Calu3 (cell line): Measurements from ENCODE around the gene OR2T29. TPM values are rescaled to one million over a fixed set of nuclear protein-coding genes. Genes with fewer than 3 reads are reported as not detected.
"Not testable (repeated sequence)": the region's sequence is repeated elsewhere in the genome, so short reads cannot be mapped to it uniquely, and the experiment has no call there.

Experiments
- BruUV-seq: library from RNA; stranded (reverse); fragments of 400-500 nt; replicated peaks from 2 replicates; lab custom pipeline; 2021; lab: Mats Ljungman, UMichigan
- CTCF ChIA-PET: fragments of 300-600 bp; sonication (Branson Sonifier 250); formaldehyde crosslinking; loops from one replicate; lab custom pipeline; 2022; ENCODE audit warnings: antibody characterized with exemption; lab: Charles Lee
- DNase-seq: peaks from one replicate; pipeline ENCODE4 v3.0.0; 2022
- H3K27ac Mint-ChIP-seq: one replicate; pipeline ENCODE4 v1.8.0; 2022; ENCODE audit warnings: mixed read lengths; ENCODE audit not compliant: unreplicated experiment
- H3K27me3 Mint-ChIP-seq: one replicate; pipeline ENCODE4 v1.8.0; 2022; ENCODE audit warnings: mixed read lengths; ENCODE audit not compliant: unreplicated experiment
- H3K36me3 Mint-ChIP-seq: one replicate; pipeline ENCODE4 v1.8.0; 2022; ENCODE audit warnings: mild to moderate bottlenecking, moderate library complexity, mixed read lengths; ENCODE audit not compliant: insufficient read depth, unreplicated experiment
- H3K4me1 Mint-ChIP-seq: one replicate; pipeline ENCODE4 v1.8.0; 2022; ENCODE audit warnings: mild to moderate bottlenecking, low read depth, mixed read lengths; ENCODE audit not compliant: unreplicated experiment
- H3K4me3 Mint-ChIP-seq: one replicate; pipeline ENCODE4 v1.8.0; 2022; ENCODE audit warnings: mild to moderate bottlenecking, low read depth, moderate library complexity, mixed read lengths; ENCODE audit not compliant: unreplicated experiment
- H3K9me3 Mint-ChIP-seq: one replicate; pipeline ENCODE4 v1.8.0; 2022; ENCODE audit warnings: low read depth, mixed read lengths; ENCODE audit not compliant: unreplicated experiment
- intact Hi-C: fragments of 100-400 bp; cut with micrococcal nuclease; formaldehyde crosslinking; loops from one replicate; pipeline ENCODE4 v1.10.0; 2022; ENCODE audit not compliant: unreplicated experiment
- total RNA-seq: library from RNA; stranded (reverse); gene quantifications from 2 replicates; pipeline ENCODE4 v1.2.3, GENCODE V29; 2022
- TF ChIP-seq, protein P1 (sequence below): fragments of 200-600 bp; IDR thresholded peaks from one replicate; pipeline ENCODE4 v1.8.0; 2022; ENCODE audit warnings: antibody characterized with exemption; ENCODE audit not compliant: unreplicated experiment

OR2T29 gene
- total RNA-seq, 1 experiment from 2014 or later, result not detected

DNA sequence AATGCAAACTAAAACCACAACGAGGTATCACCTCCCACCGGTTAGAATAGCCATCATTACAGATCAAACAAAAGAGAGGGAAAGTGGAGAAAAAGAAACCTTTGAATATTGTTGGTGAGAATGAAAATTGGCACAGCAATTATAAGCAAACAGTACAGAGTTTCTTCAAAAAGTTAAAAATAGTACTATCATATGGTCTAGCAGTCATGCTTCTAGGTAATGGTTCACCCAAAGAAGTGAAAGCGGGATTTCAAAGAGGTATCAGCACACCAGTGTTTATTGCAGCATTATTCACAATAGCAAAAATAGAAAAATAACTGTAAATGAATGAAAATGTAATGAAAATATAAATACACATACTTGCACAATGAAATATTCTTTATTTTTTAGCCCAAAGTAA lies 26.8 kb upstream of the OR2T29 start:
- TF ChIP-seq, protein P1, sequence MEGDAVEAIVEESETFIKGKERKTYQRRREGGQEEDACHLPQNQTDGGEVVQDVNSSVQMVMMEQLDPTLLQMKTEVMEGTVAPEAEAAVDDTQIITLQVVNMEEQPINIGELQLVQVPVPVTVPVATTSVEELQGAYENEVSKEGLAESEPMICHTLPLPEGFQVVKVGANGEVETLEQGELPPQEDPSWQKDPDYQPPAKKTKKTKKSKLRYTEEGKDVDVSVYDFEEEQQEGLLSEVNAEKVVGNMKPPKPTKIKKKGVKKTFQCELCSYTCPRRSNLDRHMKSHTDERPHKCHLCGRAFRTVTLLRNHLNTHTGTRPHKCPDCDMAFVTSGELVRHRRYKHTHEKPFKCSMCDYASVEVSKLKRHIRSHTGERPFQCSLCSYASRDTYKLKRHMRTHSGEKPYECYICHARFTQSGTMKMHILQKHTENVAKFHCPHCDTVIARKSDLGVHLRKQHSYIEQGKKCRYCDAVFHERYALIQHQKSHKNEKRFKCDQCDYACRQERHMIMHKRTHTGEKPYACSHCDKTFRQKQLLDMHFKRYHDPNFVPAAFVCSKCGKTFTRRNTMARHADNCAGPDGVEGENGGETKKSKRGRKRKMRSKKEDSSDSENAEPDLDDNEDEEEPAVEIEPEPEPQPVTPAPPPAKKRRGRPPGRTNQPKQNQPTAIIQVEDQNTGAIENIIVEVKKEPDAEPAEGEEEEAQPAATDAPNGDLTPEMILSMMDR, result no peak
- CTCF ChIA-PET, result interaction anchor here (1.1 kb wide), 1 partner anchor 168 kb away, joined by 3 read pairs; no protein-coding TSS in a partner anchor
- intact Hi-C loops, result no loop called here
- no peaks in the 10 kb centered on the region for H3K36me3 Mint-ChIP-seq
- BruUV-seq, result no TSS peak
- no peak for DNase-seq
- H3K4me1 Mint-ChIP-seq, result no peaks in the 10 kb centered on the region
- no peak overlapping the region for H3K27ac Mint-ChIP-seq
- H3K4me3 Mint-ChIP-seq, result no peak overlapping the region
- peaks cover 28% of the 10 kb centered on the region for H3K9me3 Mint-ChIP-seq
- H3K27me3 Mint-ChIP-seq, result no peaks in the 10 kb centered on the region

DNA sequence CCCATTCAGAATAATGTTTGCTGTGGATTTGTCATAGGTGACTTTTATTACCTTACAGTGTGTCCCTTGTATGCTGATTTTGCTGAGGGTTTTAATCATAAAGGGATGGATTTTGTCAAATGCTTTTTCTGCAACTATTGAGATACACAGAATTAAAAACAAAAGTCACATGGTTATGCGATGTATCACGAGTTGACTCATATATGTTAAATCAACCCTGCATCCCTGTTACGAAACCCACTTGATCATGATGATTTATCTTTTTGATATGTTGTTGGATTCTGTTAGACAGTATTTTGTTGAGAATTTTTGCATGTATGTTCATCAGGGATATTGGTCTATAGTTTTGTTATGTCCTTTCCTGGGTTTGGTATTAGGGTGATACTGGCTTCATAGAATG lies 22.7 kb upstream of the OR2T29 start:
- CTCF ChIA-PET, result no interaction called here
- Mint-ChIP-seq H3K36me3 (no peaks in the 10 kb centered on the region), H3K27me3 (no peaks in the 10 kb centered on the region), H3K4me1 (no peaks in the 10 kb centered on the region), H3K9me3 (peaks cover 21% of the 10 kb centered on the region), H3K4me3 (no peak overlapping the region), H3K27ac (no peak overlapping the region)
- no TSS peak for BruUV-seq
- no peak for DNase-seq
- intact Hi-C loops, result no loop called here
- TF ChIP-seq, protein P1, result no peak

DNA sequence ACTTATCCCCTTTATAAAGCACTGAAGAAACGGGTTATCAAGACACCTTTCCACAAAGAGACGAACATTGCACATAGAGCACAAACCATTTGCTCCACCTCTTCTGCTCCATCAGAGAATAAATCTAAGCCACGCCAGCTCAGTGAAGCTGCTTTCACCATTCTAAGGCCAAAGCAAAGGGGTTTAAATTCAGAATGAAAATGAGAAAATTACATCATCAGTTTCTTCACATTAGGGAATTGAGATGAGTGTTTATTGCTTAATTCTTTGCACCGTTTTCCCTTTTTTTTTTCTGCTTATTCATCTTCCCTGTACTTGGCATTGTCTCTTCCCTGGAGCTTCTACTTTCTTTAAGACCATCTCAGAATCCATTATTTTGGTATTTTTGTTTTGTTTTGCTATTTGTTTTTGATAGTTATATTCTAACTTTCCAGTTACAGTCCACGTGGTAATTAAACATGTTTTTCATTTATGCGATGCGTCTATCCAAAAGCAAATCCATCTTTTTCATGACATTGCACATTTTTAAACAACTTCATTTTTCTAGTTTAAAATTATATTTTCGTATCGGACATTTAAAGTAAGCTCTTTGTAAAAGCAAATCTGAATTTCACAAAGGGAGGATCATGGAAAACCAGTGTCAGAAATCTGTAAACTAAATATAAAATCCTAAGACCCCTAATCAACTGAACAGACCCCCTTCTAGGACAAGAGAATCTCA lies 13.8 kb upstream of the OR2T29 start:
- no peak overlapping the region for H3K4me3 Mint-ChIP-seq
- CTCF ChIA-PET, result interaction anchor here (0.7 kb wide), 1 partner anchor 8 kb away, joined by 3 read pairs; no protein-coding TSS in a partner anchor
- no peaks in the 10 kb centered on the region for H3K36me3 Mint-ChIP-seq
- intact Hi-C loops, result no loop called here
- no peaks in the 10 kb centered on the region for H3K27me3 Mint-ChIP-seq
- no peaks in the 10 kb centered on the region for H3K4me1 Mint-ChIP-seq
- H3K9me3 Mint-ChIP-seq, result peaks cover 14% of the 10 kb centered on the region
- no peak for DNase-seq
- TF ChIP-seq, protein P1, result no peak
- H3K27ac Mint-ChIP-seq, result no peak overlapping the region
- no TSS peak for BruUV-seq

DNA sequence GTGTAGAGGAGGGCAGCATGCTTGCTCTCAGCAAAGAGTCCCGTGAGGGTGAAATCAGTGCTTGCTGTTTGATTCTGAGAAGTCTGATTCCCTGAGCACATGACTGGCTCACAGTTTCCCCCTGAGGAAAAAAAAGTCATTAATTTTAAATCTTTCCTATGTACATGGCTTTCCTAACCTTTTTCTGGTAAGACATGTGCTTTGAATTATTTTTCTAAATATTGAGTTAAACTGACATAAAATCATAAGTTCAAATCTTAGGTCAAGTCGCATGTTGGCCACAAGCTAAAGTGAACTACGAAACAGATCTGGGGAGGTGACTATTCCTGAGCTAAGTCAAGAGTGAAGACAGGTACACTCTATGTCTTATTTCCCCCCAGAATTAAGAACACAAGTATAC lies 12.1 kb upstream of the OR2T29 start, which contains the start of gene OR2T34:
Gene OR2T34, minus strand, starts transcription at position 101 of the 400 bp plus-strand sequence. Its CDS starts 0 bp downstream, at position 101.
- DNase-seq, BruUV-seq, H3K9me3 Mint-ChIP-seq, H3K36me3 Mint-ChIP-seq, intact Hi-C loops, H3K4me1 Mint-ChIP-seq, H3K27me3 Mint-ChIP-seq, H3K27ac Mint-ChIP-seq, CTCF ChIA-PET, H3K4me3 Mint-ChIP-seq: not testable (repeated sequence)

DNA sequence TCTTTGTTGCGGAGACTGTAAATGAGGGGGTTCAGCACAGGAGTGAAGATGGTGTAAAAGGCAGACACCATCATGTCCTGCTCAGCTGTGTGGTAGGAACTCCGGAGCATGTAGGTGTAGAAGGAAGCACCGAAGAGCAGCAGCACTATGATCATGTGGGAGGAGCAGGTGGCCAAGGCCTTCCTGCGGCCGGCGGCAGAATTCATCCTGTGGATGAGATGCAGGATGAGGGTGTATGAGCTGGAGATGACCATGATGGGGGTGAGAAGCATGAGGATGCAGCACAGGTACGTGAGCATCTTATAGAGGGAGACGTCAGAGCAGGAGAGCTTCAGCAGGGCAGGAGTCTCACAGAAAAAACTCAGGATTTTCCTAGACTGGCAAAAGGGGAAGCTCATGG lies 11.3 kb upstream of the OR2T29 start:
- H3K36me3 Mint-ChIP-seq, H3K27me3 Mint-ChIP-seq, intact Hi-C loops, H3K27ac Mint-ChIP-seq, DNase-seq, BruUV-seq, H3K4me1 Mint-ChIP-seq, CTCF ChIA-PET, H3K4me3 Mint-ChIP-seq: not testable (repeated sequence)
- H3K9me3 Mint-ChIP-seq, result peaks cover 13% of the 10 kb centered on the region

DNA sequence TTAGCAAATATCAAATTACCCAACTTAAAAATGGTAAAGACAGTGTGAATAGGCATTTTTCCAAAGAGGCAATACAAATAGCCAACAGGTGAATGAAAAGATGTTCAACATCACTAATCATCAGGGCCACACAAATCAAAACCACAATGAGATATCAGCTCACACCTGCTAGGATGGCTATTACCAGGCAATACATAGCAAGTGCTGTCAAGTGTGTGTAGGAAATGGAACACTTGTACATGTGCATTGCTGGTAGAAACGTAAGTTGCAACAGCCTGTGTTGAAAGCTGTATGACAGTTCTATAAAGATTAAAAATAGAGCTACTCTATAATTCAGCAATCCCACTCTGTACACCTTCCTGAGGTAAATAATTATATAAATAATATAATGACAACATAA lies 9.5 kb upstream of the OR2T29 start:
- CTCF ChIA-PET, BruUV-seq, H3K4me3 Mint-ChIP-seq, intact Hi-C loops, DNase-seq, H3K4me1 Mint-ChIP-seq, H3K27me3 Mint-ChIP-seq, H3K36me3 Mint-ChIP-seq, H3K27ac Mint-ChIP-seq: not testable (repeated sequence)
- H3K9me3 Mint-ChIP-seq, result peaks cover 14% of the 10 kb centered on the region

DNA sequence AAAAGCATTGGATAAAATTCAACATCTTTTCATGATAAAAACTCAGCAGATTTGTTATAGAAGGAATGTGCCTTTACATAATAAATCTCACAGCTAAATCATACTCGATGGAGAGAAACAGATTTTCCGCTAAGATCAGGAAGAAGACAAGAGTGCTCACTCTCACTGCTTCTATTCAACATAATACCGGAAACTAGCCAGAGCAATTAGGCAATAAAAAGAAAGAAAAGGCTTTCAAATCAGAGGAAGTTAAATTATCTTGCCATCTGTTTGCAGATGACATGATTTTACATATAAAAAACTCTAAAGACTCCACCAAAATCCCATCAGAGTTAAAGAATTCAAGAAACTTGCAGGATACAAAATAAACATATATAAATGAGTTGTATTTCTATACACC lies 8.2 kb upstream of the OR2T29 start:
- H3K27me3 Mint-ChIP-seq, H3K27ac Mint-ChIP-seq, H3K4me3 Mint-ChIP-seq, H3K4me1 Mint-ChIP-seq, BruUV-seq, H3K36me3 Mint-ChIP-seq, CTCF ChIA-PET, intact Hi-C loops, DNase-seq: not testable (repeated sequence)
- peaks cover 10% of the 10 kb centered on the region for H3K9me3 Mint-ChIP-seq

DNA sequence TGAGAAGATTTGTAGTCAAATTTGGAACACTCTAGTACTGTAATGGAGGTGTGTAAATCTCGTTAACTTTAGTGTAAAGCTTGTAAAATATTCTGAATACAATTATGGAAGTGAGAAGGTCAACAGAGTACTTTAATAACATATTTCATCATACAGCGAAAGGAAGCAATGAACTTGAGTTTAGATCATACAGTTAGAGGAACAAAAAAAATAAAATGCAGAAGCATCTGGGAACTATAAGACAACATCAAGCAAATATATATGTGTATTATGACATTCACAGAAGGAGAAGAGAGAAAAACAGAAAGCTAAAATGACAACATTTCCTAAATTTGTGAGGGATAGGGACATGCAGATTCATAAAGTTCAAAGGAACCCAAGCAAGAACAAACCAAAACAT lies 6.5 kb upstream of the OR2T29 start:
- Mint-ChIP-seq H3K9me3 (peaks cover 12% of the 10 kb centered on the region), H3K27ac (peak overlapping the region; percentile 20)
- BruUV-seq, H3K27me3 Mint-ChIP-seq, DNase-seq, H3K4me3 Mint-ChIP-seq, CTCF ChIA-PET, intact Hi-C loops, H3K36me3 Mint-ChIP-seq, H3K4me1 Mint-ChIP-seq: not testable (repeated sequence)
